Transverse colon (tissue), 4 donors: ENCODE data around the gene MPO. TPM values are rescaled to one million over a fixed set of nuclear protein-coding genes. Genes with fewer than 3 reads are reported as not detected.

Experiments
- DNase-seq: peaks from one replicate; pipeline ENCODE4 v3.0.0-alpha.2; 2019
- H3K27ac ChIP-seq, 4 donors: fragments of 200-600 bp; sonication (generic); 2 replicates each; pipeline ENCODE4 v1.5.1; 2016 to 2018; ENCODE audit warnings: inconsistent platforms in 4 of 4
- H3K27me3 ChIP-seq: fragments of 200-600 bp; sonication (generic); 2 replicates; pipeline ENCODE4 v1.5.1; 2017; ENCODE audit warnings: inconsistent platforms
- H3K36me3 ChIP-seq, 4 donors: fragments of 200-600 bp; sonication (generic); 2 replicates each; pipeline ENCODE4 v1.5.1; 2017 to 2019; ENCODE audit warnings: inconsistent platforms in 4 of 4
- H3K4me1 ChIP-seq, 4 donors: fragments of 200-600 bp; sonication (generic); 2 replicates each; pipeline ENCODE4 v1.5.1; 2017 to 2020; ENCODE audit warnings: inconsistent platforms in 4 of 4
- H3K4me3 ChIP-seq, 4 donors: fragments of 200-600 bp; sonication (generic); 1 replicate in 1 of 4; 2 replicates in 3 of 4; pipeline versions ENCODE4 v1.5.1 to v1.6.1; 2017 to 2019; ENCODE audit warnings: inconsistent platforms in 4 of 4
- H3K9me3 ChIP-seq, 2 donors: fragments of 200-600 bp; sonication (generic); 2 replicates each; pipeline ENCODE4 v1.5.1; 2017 to 2019; ENCODE audit warnings: inconsistent platforms in 2 of 2
- EP300 ChIP-seq: sonication (generic); formaldehyde crosslinking; IDR thresholded peaks from one replicate; pipeline ENCODE4 v1.6.1; 2017; ENCODE audit warnings: antibody characterized with exemption, low read depth
- POLR2A ChIP-seq: fragments of 450-650 bp; IDR thresholded peaks from one replicate; pipeline ENCODE4 v1.6.1; 2016; ENCODE audit warnings: antibody characterized with exemption, mild to moderate bottlenecking, moderate library complexity
- POLR2AphosphoS5 ChIP-seq, 3 donors: sonication (generic); formaldehyde crosslinking; IDR thresholded peaks; one replicate each; pipeline ENCODE4 v1.6.1; 2016; ENCODE audit warnings: antibody characterized with exemption in 3 of 3
- WGBS, 2 donors: methylation state at CpG; one replicate each; pipeline ENCODE4 v1.1.5; 2018; ENCODE audit warnings: low coverage in 1 of 2; 5-methylcytosine and 5-hydroxymethylcytosine counted together
- in situ Hi-C, 4 donors: fragments of 200-750 bp; cut with MboI; loops; one replicate each; pipeline versions ENCODE4 v1.15.0 to v1.15.1; 2017; ENCODE audit warnings: low sequenced_read_pairs in 3 of 4, low pct_ligation_motif_present in 1 of 4, low pct_unique_long_range_greater_than_20kb in 1 of 4
- intact Hi-C: fragments of 100-400 bp; cut with DNase I; formaldehyde crosslinking; loops from one replicate; pipeline ENCODE4 v1.15.1; 2023; ENCODE audit warnings: low total_unique reads
- total RNA-seq, 4 donors: library from RNA; depleted of rRNA; stranded (reverse); fragments of >200 nt; gene quantifications; one replicate each; pipeline ENCODE4 v1.1.0, GENCODE V29; 2016
- TF ChIP-seq, protein P1 (sequence below), 5 experiments: fragments of 200-600 bp in 3 of 5; fragments of 450-650 bp in 2 of 5; sonication (generic) in 3 of 5; IDR thresholded peaks; 1 replicate in 2 of 5; 2 replicates in 3 of 5; pipeline ENCODE4 v1.5.1; 2016 to 2017; ENCODE audit warnings: antibody characterized with exemption in 5 of 5, inconsistent platforms in 3 of 5, mild to moderate bottlenecking in 2 of 5, moderate library complexity in 1 of 5

The MPO gene
- total RNA-seq, 4 donors from 2014 or later: not detected

DNA sequence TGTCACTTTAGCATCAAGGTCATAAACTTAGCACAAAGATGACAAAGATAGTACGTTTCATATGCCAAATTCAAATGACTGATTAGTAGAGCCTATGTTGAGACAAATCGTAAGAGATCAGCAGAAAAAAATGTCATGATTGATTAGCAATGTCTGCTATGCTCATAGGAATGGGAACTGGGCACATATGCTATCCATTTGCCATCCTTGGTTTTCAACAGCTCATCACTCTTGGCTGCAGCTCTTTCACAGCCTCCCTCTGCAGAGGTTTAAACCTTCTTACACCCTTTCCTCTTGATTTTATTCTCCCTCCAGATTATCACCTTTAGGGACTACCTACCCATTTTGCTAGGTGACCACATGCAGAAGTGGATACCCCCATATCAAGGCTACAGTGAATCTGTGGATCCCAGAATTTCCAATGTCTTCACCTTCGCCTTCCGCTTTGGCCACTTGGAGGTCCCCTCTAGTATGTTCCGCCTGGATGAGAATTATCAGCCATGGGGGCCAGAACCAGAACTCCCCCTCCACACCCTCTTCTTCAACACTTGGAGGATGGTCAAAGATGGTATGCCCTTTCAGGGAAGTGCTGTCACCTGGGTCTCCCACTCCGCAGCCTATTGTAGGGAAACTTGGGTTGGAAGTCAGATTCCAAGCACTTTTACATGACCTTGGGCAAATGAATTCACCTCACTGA lies 16.2 kb downstream of the MPO start:
- intact Hi-C loops (no loop called here), in situ Hi-C loops (no loop called here)
- H3K9me3 ChIP-seq: no peaks in the 10 kb centered on the region
- DNase-seq: no peak
- H3K36me3 ChIP-seq: no peaks in the 10 kb centered on the region
- TF ChIP-seq, protein P1, sequence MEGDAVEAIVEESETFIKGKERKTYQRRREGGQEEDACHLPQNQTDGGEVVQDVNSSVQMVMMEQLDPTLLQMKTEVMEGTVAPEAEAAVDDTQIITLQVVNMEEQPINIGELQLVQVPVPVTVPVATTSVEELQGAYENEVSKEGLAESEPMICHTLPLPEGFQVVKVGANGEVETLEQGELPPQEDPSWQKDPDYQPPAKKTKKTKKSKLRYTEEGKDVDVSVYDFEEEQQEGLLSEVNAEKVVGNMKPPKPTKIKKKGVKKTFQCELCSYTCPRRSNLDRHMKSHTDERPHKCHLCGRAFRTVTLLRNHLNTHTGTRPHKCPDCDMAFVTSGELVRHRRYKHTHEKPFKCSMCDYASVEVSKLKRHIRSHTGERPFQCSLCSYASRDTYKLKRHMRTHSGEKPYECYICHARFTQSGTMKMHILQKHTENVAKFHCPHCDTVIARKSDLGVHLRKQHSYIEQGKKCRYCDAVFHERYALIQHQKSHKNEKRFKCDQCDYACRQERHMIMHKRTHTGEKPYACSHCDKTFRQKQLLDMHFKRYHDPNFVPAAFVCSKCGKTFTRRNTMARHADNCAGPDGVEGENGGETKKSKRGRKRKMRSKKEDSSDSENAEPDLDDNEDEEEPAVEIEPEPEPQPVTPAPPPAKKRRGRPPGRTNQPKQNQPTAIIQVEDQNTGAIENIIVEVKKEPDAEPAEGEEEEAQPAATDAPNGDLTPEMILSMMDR (IDR thresholded peaks at IDR 0.05): no peak
- TF ChIP-seq EP300: no peak
- TF ChIP-seq POLR2A: no peak
- TF ChIP-seq POLR2AphosphoS5 (IDR thresholded peaks at IDR 0.05): no peak
- no peaks in the 10 kb centered on the region for H3K4me1 ChIP-seq
- H3K27ac ChIP-seq: no peak overlapping the region
- no peak overlapping the region for H3K4me3 ChIP-seq
- 72 to 74% methylated on average over 5 to 6 of the region's 6 CpGs for WGBS, 2 donors
- peaks cover 55% of the 10 kb centered on the region for H3K27me3 ChIP-seq

DNA sequence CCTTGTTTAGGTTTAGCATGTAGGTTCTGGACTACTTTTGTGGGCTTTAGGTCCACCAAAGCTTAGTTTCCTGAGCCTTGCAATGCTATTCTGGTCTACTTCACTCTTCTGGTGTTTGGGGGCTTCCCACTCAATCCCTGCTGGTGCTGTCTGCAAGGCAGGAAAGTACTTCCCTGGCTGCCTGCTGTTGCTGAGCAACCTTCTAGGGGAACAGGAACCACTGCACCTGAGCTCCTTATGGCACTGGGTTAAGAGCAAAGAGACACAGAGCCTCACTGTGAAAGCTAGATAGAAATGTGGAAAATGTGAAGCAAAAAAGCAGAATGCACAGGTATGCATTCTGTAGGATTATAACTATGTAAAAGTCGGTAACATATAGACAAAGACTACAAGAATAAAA lies 17.0 kb downstream of the MPO start:
- intact Hi-C loops: no loop called here
- TF ChIP-seq POLR2A (no peak), POLR2AphosphoS5 (IDR thresholded peaks at IDR 0.05) (no peak), EP300 (no peak)
- TF ChIP-seq, protein P1 (IDR thresholded peaks at IDR 0.05): no peak
- Histone ChIP-seq H3K4me1 (no peaks in the 10 kb centered on the region), H3K27ac (no peak overlapping the region), H3K4me3 (no peak overlapping the region), H3K9me3 (no peaks in the 10 kb centered on the region), H3K27me3 (peaks cover 63% of the 10 kb centered on the region), H3K36me3 (no peaks in the 10 kb centered on the region)
- no peak for DNase-seq
- WGBS, 2 donors: 64 to 80% methylated on average over 1 of the region's 1 CpG
- in situ Hi-C loops: no loop called here

DNA sequence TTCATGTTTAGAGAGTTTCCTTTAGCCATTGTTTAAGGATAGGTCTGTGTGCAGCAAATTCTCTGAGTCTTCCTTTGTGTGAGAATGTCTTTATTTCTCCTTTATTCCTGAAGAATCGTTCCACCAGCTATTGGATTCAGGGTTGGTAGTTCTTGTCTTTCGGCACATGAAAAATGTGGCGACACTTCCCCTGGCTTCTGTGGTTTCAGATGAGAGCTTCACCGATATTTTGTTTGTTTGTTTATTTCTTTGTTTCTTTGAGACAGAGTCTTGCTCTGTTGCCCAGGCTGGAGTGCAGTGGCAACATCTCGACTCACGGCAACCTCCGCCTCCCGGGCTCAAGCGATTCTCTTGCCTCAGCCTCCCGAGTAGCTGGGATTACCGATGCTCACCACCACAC lies 18.6 kb downstream of the MPO start:
- intact Hi-C loops (no loop called here), in situ Hi-C loops (no loop called here)
- WGBS, 2 donors: 86 to 87% methylated on average over 2 to 11 of the region's 11 CpGs
- TF ChIP-seq, protein P1 (IDR thresholded peaks at IDR 0.05): no peak
- TF ChIP-seq POLR2AphosphoS5 (IDR thresholded peaks at IDR 0.05): no peak
- no peak for TF ChIP-seq EP300
- no peak for TF ChIP-seq POLR2A
- peaks cover 74% of the 10 kb centered on the region for H3K27me3 ChIP-seq
- no peaks in the 10 kb centered on the region for H3K9me3 ChIP-seq
- H3K4me3 ChIP-seq: no peak overlapping the region
- no peak overlapping the region for H3K27ac ChIP-seq
- H3K36me3 ChIP-seq: no peaks in the 10 kb centered on the region
- DNase-seq: no peak
- H3K4me1 ChIP-seq: no peaks in the 10 kb centered on the region

DNA sequence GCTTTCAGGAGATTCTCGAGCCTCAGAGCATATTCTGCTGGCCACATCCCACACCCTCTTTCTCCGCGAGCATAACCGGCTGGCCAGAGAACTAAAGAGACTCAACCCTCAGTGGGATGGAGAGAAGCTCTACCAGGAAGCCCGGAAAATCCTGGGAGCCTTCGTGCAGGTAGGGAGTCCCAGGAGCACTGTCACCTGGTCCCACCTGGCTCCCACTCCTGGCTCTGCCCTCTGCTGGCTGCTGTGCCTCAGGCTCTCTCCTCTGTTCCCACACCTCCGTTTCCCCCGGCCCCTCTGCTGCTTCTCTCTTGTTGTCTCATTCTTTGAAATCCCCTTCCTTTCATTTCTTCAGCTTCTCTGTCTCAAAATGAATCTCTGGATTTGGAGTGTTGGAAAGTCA lies 25.9 kb downstream of the MPO start:
- Histone ChIP-seq H3K4me1 (peaks cover 2% of the 10 kb centered on the region in 4 donors), H3K27me3 (peaks cover 48% of the 10 kb centered on the region), H3K4me3 (no peak overlapping the region), H3K36me3 (no peaks in the 10 kb centered on the region), H3K27ac (no peak overlapping the region), H3K9me3 (no peaks in the 10 kb centered on the region)
- DNase-seq: no peak
- intact Hi-C loops: no loop called here
- in situ Hi-C loops: no loop called here
- 18 to 40% methylated on average over 2 to 8 of the region's 8 CpGs for whole genome bisulfite sequencing, 2 donors
- TF ChIP-seq POLR2AphosphoS5 (IDR thresholded peaks at IDR 0.05) (no peak), EP300 (no peak), POLR2A (no peak)
- TF ChIP-seq, protein P1 (IDR thresholded peaks at IDR 0.05): no peak
